ENCODE results near the gene ACKR3.

Gene ACKR3

DNA sequence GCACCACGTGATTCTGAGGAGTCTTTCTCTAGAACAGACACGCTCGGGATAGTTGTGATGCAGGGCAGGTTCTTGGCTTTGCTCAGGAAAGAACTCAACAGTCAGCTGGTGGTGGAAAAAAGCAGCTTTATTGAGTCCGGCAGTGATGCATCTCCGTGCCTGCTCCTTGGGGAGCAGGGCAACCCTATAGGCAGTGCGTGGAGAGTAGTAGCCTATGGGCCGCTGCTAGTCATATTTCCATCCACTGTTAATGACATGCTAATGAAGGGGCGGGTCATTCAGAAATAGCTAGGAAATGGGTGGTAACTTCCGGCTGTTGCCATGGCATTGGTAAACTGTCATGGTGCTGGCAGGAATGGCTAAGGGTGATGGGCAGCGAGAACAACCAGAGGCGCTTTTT lies 11.6 kb upstream of the ACKR3 start:
- Histone ChIP-seq H3K27ac (ENCODE audit: low read depth, low read length) (no peak overlapping the region), H3K79me2 (ENCODE audit: control insufficient read depth, insufficient read depth, low read length, unreplicated experiment) (no peaks in the 10 kb centered on the region), H3K4me3 (ENCODE audit: low read depth, low read length) (no peak overlapping the region), H3K36me3 (ENCODE audit: insufficient read depth, low read length) (no peaks in the 10 kb centered on the region), H2AFZ (ENCODE audit: low read length, unreplicated experiment) (no peak overlapping the region), H3K4me1 (ENCODE audit: control insufficient read depth, insufficient read depth, low read length, unreplicated experiment) (no peaks in the 10 kb centered on the region), H3K27me3 (ENCODE audit: insufficient read depth, low read length) (peaks cover 27% of the 10 kb centered on the region)

- Histone ChIP-seq H3K4me1 (ENCODE audit: control insufficient read depth, insufficient read depth, low read length, unreplicated experiment) (no peaks in the 10 kb centered on the region), H3K27me3 (ENCODE audit: insufficient read depth, low read length) (peaks cover 20% of the 10 kb centered on the region), H3K79me2 (ENCODE audit: control insufficient read depth, insufficient read depth, low read length, unreplicated experiment) (no peaks in the 10 kb centered on the region), H3K36me3 (ENCODE audit: insufficient read depth, low read length) (no peaks in the 10 kb centered on the region), H2AFZ (ENCODE audit: low read length, unreplicated experiment) (no peak overlapping the region), H3K4me3 (ENCODE audit: low read depth, low read length) (no peak overlapping the region), H3K27ac (ENCODE audit: low read depth, low read length) (no peak overlapping the region)
These were observed 10.3 kb upstream of the ACKR3 start for GRCh38 chr2:236558993-236559978.

GRCh38 chr2:236561874-236562273 lies 7.8 kb upstream of the ACKR3 start:
- H3K79me2 ChIP-seq (ENCODE audit: control insufficient read depth, insufficient read depth, low read length, unreplicated experiment) = no peaks in the 10 kb centered on the region
- H3K27ac ChIP-seq (ENCODE audit: low read depth, low read length) = no peak overlapping the region
- H3K36me3 ChIP-seq (ENCODE audit: insufficient read depth, low read length) = no peaks in the 10 kb centered on the region
- H3K4me3 ChIP-seq (ENCODE audit: low read depth, low read length) = no peak overlapping the region
- H3K4me1 ChIP-seq (ENCODE audit: control insufficient read depth, insufficient read depth, low read length, unreplicated experiment) = no peaks in the 10 kb centered on the region
- no peak overlapping the region for H2AFZ ChIP-seq (ENCODE audit: low read length, unreplicated experiment)
- H3K27me3 ChIP-seq (ENCODE audit: insufficient read depth, low read length) = peaks cover 17% of the 10 kb centered on the region

- Histone ChIP-seq H3K79me2 (ENCODE audit: control insufficient read depth, insufficient read depth, low read length, unreplicated experiment) (no peaks in the 10 kb centered on the region), H3K4me3 (ENCODE audit: low read depth, low read length) (no peak overlapping the region), H3K36me3 (ENCODE audit: insufficient read depth, low read length) (no peaks in the 10 kb centered on the region), H2AFZ (ENCODE audit: low read length, unreplicated experiment) (no peak overlapping the region), H3K4me1 (ENCODE audit: control insufficient read depth, insufficient read depth, low read length, unreplicated experiment) (no peaks in the 10 kb centered on the region), H3K27me3 (ENCODE audit: insufficient read depth, low read length) (peaks cover 16% of the 10 kb centered on the region; the same call in 1 of the 2 replicates), H3K27ac (ENCODE audit: low read depth, low read length) (no peak overlapping the region)
These were observed 7.2 kb upstream of the ACKR3 start for GRCh38 chr2:236562434-236562833.

GRCh38 chr2:236563953-236564352 lies 5.7 kb upstream of the ACKR3 start:
- peaks cover 5% of the 10 kb centered on the region for H3K4me1 ChIP-seq (ENCODE audit: control insufficient read depth, insufficient read depth, low read length, unreplicated experiment)
- no peak overlapping the region for H2AFZ ChIP-seq (ENCODE audit: low read length, unreplicated experiment)
- H3K27ac ChIP-seq (ENCODE audit: low read depth, low read length) = no peak overlapping the region
- peaks cover 16% of the 10 kb centered on the region; the same call in 1 of the 2 replicates for H3K27me3 ChIP-seq (ENCODE audit: insufficient read depth, low read length)
- H3K4me3 ChIP-seq (ENCODE audit: low read depth, low read length) = no peak overlapping the region
- H3K36me3 ChIP-seq (ENCODE audit: insufficient read depth, low read length) = no peaks in the 10 kb centered on the region
- H3K79me2 ChIP-seq (ENCODE audit: control insufficient read depth, insufficient read depth, low read length, unreplicated experiment) = no peaks in the 10 kb centered on the region

- no peaks in the 10 kb centered on the region for H3K79me2 ChIP-seq (ENCODE audit: control insufficient read depth, insufficient read depth, low read length, unreplicated experiment)
- H3K4me3 ChIP-seq (ENCODE audit: low read depth, low read length) = no peak overlapping the region
- H3K27ac ChIP-seq (ENCODE audit: low read depth, low read length) = no peak overlapping the region
- peaks cover 16% of the 10 kb centered on the region; the same call in 1 of the 2 replicates for H3K27me3 ChIP-seq (ENCODE audit: insufficient read depth, low read length)
- no peaks in the 10 kb centered on the region for H3K36me3 ChIP-seq (ENCODE audit: insufficient read depth, low read length)
- H2AFZ ChIP-seq (ENCODE audit: low read length, unreplicated experiment) = no peak overlapping the region
- peaks cover 8% of the 10 kb centered on the region for H3K4me1 ChIP-seq (ENCODE audit: control insufficient read depth, insufficient read depth, low read length, unreplicated experiment)
These were observed 4.4 kb upstream of the ACKR3 start for GRCh38 chr2:236565212-236565611.

- Histone ChIP-seq H2AFZ (ENCODE audit: low read length, unreplicated experiment) (no peak overlapping the region), H3K4me1 (ENCODE audit: control insufficient read depth, insufficient read depth, low read length, unreplicated experiment) (peaks cover 8% of the 10 kb centered on the region), H3K27ac (ENCODE audit: low read depth, low read length) (no peak overlapping the region), H3K36me3 (ENCODE audit: insufficient read depth, low read length) (no peaks in the 10 kb centered on the region), H3K79me2 (ENCODE audit: control insufficient read depth, insufficient read depth, low read length, unreplicated experiment) (no peaks in the 10 kb centered on the region), H3K27me3 (ENCODE audit: insufficient read depth, low read length) (peaks cover 17% of the 10 kb centered on the region; the same call in 1 of the 2 replicates), H3K4me3 (ENCODE audit: low read depth, low read length) (no peak overlapping the region)
These were observed 3.7 kb upstream of the ACKR3 start for GRCh38 chr2:236565879-236566402.

GRCh38 chr2:236566596-236566995 lies 3.0 kb upstream of the ACKR3 start:
- Histone ChIP-seq H3K27ac (ENCODE audit: low read depth, low read length) (no peak overlapping the region), H2AFZ (ENCODE audit: low read length, unreplicated experiment) (no peak overlapping the region), H3K4me3 (ENCODE audit: low read depth, low read length) (no peak overlapping the region), H3K79me2 (ENCODE audit: control insufficient read depth, insufficient read depth, low read length, unreplicated experiment) (no peaks in the 10 kb centered on the region), H3K27me3 (ENCODE audit: insufficient read depth, low read length) (peaks cover 19% of the 10 kb centered on the region; the same call in 1 of the 2 replicates), H3K36me3 (ENCODE audit: insufficient read depth, low read length) (no peaks in the 10 kb centered on the region), H3K4me1 (ENCODE audit: control insufficient read depth, insufficient read depth, low read length, unreplicated experiment) (peaks cover 8% of the 10 kb centered on the region)

- peak overlapping the region; percentile 77 for H3K4me3 ChIP-seq (ENCODE audit: low read depth, low read length)
These were observed 1.3 kb upstream of the ACKR3 start for GRCh38 chr2:236568068-236568921.

GRCh38 chr2:236568922-236569572 lies 578 bp upstream of the ACKR3 start:
- no peak overlapping the region for H2AFZ ChIP-seq (ENCODE audit: low read length, unreplicated experiment)
- H3K4me3 ChIP-seq (ENCODE audit: low read depth, low read length) = peak overlapping the region; percentile 77
- no peaks in the 10 kb centered on the region for H3K79me2 ChIP-seq (ENCODE audit: control insufficient read depth, insufficient read depth, low read length, unreplicated experiment)
- peaks cover 8% of the 10 kb centered on the region for H3K4me1 ChIP-seq (ENCODE audit: control insufficient read depth, insufficient read depth, low read length, unreplicated experiment)
- H3K27me3 ChIP-seq (ENCODE audit: insufficient read depth, low read length) = peaks cover 19% of the 10 kb centered on the region; the same call in 1 of the 2 replicates
- peak overlapping the region; percentile 30; the same call in 1 of the 2 replicates for H3K27ac ChIP-seq (ENCODE audit: low read depth, low read length)
- H3K36me3 ChIP-seq (ENCODE audit: insufficient read depth, low read length) = no peaks in the 10 kb centered on the region

More at GRCh38 chr2:236568068-236568921, 1.3 kb upstream of the ACKR3 start:
- Histone ChIP-seq H3K27ac (ENCODE audit: low read depth, low read length) (peak overlapping the region; percentile 30; the same call in 1 of the 2 replicates), H2AFZ (ENCODE audit: low read length, unreplicated experiment) (peak overlapping the region; percentile 57), H3K79me2 (ENCODE audit: control insufficient read depth, insufficient read depth, low read length, unreplicated experiment) (no peaks in the 10 kb centered on the region), H3K27me3 (ENCODE audit: insufficient read depth, low read length) (peaks cover 19% of the 10 kb centered on the region; the same call in 1 of the 2 replicates), H3K36me3 (ENCODE audit: insufficient read depth, low read length) (no peaks in the 10 kb centered on the region), H3K4me1 (ENCODE audit: control insufficient read depth, insufficient read depth, low read length, unreplicated experiment) (peaks cover 8% of the 10 kb centered on the region)

All from ACC112 (cell line).